HepG2 (cell line): Measurements from ENCODE around the gene SSBP4. TPM values are rescaled to one million over a fixed set of nuclear protein-coding genes. Genes with fewer than 3 reads are reported as not detected.

Experiments used
- ATAC-seq: fragments of 200-7000 bp; cut with Tn5 transposase; 3 replicates; pipeline ENCODE4 v1.9.1; 2020; ENCODE audit warnings: mild to moderate bottlenecking, moderate library complexity
- BruUV-seq: library from RNA; stranded (reverse); fragments of 400-500 nt; replicated peaks from 2 replicates; lab custom pipeline; 2021; lab: Mats Ljungman, UMichigan
- CTCF ChIA-PET: fragments of 300-600 bp; formaldehyde crosslinking; extraction: SDS; loops from one replicate; lab custom pipeline; 2021; ENCODE audit warnings: low total read pairs, inconsistent platforms, low intra/inter-chr PET ratio; lab: Yijun Ruan, JAX
- POLR2A ChIA-PET: fragments of 350-600 bp; sonication (Branson Sonifier 250); formaldehyde crosslinking; loops from one replicate; lab custom pipeline; 2020; ENCODE audit warnings: antibody characterized with exemption, inconsistent platforms; lab: Yijun Ruan, JAX
- DNase-seq: peaks from one replicate; pipeline ENCODE4 v3.0.0-alpha.2; 2015; ENCODE audit warnings: low spot score
- FAIRE-seq: peaks from 3 replicates; lab custom pipeline; 2011; peaks lifted over from hg19 to GRCh38; lab: Jason Lieb, UNC
- H2AFZ ChIP-seq: one replicate; pipeline ENCODE4 v1.6.1; 2011; ENCODE audit warnings: low read length, inconsistent platforms
- H3K27ac ChIP-seq: fragments of 300-600 bp; 3 replicates; pipeline ENCODE4 v1.8.0; 2011; ENCODE audit warnings: mixed run types, mild to moderate bottlenecking, mixed read lengths, low read length, inconsistent platforms; ENCODE audit not compliant: insufficient read depth; ENCODE audit errors: extremely low read length
- H3K27me3 ChIP-seq, 2 experiments: fragments of 200-600 bp in 1 of 2; 2 replicates in 1 of 2; 3 replicates in 1 of 2; pipeline versions ENCODE4 v1.6.0 to v1.8.0; 2011; ENCODE audit warnings: low read length in 2 of 2, mild to moderate bottlenecking in 2 of 2, moderate library complexity in 2 of 2, inconsistent platforms in 1 of 2; ENCODE audit not compliant: insufficient read depth in 2 of 2, control insufficient read depth in 1 of 2
- H3K36me3 ChIP-seq, 2 experiments: fragments of 200-600 bp in 1 of 2; replicated peaks in 1 of 2; 2 replicates in 1 of 2; 3 replicates in 1 of 2; pipeline versions ENCODE4 v1.5.1 to v1.8.0; 2011; ENCODE audit warnings: low read length in 2 of 2, inconsistent platforms in 1 of 2; ENCODE audit not compliant: insufficient read depth in 2 of 2, control insufficient read depth in 1 of 2
- H3K4me1 ChIP-seq: 2 replicates; pipeline ENCODE4 v1.5.1; 2012; ENCODE audit warnings: low read length, inconsistent platforms; ENCODE audit not compliant: insufficient read depth
- H3K4me2 ChIP-seq: 2 replicates; pipeline ENCODE4 v1.6.0; 2011; ENCODE audit warnings: low read depth, low read length, inconsistent platforms
- H3K4me3 ChIP-seq, 3 experiments: fragments of 200-600 bp in 1 of 3; sonication (generic), shearing (Covaris generic) in 1 of 3; replicated peaks in 1 of 3; 2 replicates each; pipeline ENCODE4 v1.5.1; 2011 to 2016; ENCODE audit warnings: low read length in 3 of 3, inconsistent platforms in 2 of 3, low read depth in 2 of 3, mild to moderate bottlenecking in 2 of 3, control low read depth in 1 of 3, mixed read lengths in 1 of 3; ENCODE audit not compliant: insufficient read depth in 1 of 3
- H3K79me2 ChIP-seq: one replicate; pipeline ENCODE4 v1.6.1; 2011; ENCODE audit warnings: low read length, inconsistent platforms; ENCODE audit not compliant: insufficient read depth
- H3K9ac ChIP-seq: 2 replicates; pipeline ENCODE4 v1.6.0; 2011; ENCODE audit warnings: mild to moderate bottlenecking, low read depth, low read length, inconsistent platforms; ENCODE audit not compliant: insufficient read depth
- H3K9me3 ChIP-seq: 2 replicates; pipeline ENCODE4 v1.5.1; 2012; ENCODE audit warnings: mild to moderate bottlenecking, low read length
- H4K20me1 ChIP-seq: 2 replicates; pipeline ENCODE4 v1.6.0; 2011; ENCODE audit warnings: inconsistent platforms, mild to moderate bottlenecking, low read length, moderate library complexity; ENCODE audit not compliant: insufficient read depth
- RBFOX2 ChIP-seq: fragments of 200-400 bp; formaldehyde crosslinking; IDR thresholded peaks from 2 replicates; pipeline ENCODE4 v1.6.1; 2017; ENCODE audit warnings: low read depth, mild to moderate bottlenecking, low read length
- ZBTB40 ChIP-seq, 2 experiments: fragments of 450-650 bp in 1 of 2; sonication (generic) in 1 of 2; formaldehyde crosslinking in 1 of 2; IDR thresholded peaks; 2 replicates each; pipeline versions ENCODE4 v1.6.1 to v1.8.0; 2016 to 2022; ENCODE audit warnings: antibody characterized with exemption in 1 of 2, mild to moderate bottlenecking in 1 of 2, missing genetic modification reagents in 1 of 2
- WGBS: methylation state at CpG from one replicate; pipeline ENCODE4 v1.1.6; 2017; ENCODE audit warnings: low lambda C conversion rate; 5-methylcytosine and 5-hydroxymethylcytosine counted together
- in situ Hi-C: cut with HindIII; loops from 2 replicates; pipeline ENCODE4 v1.10.0; 2017; ENCODE audit warnings: low pct_unique_long_range_greater_than_20kb; ENCODE audit not compliant: extremely low pct_ligation_motif_present
- intact Hi-C: fragments of 100-400 bp; cut with micrococcal nuclease; formaldehyde crosslinking; loops from one replicate; pipeline ENCODE4 v1.10.0; 2022; ENCODE audit not compliant: unreplicated experiment
- polyA plus RNA-seq, 8 experiments: library from polyadenylated mRNA; depleted of rRNA in 3 of 8; stranded (reverse) in 7 of 8; unstranded in 1 of 8; fragments of >200 nt; fragmentation: Illumina TruSeq in 4 of 8; extraction: Trizol in 4 of 8; gene quantifications; 2 replicates each; pipeline versions ENCODE4 v1.2.1 to v1.2.3, GENCODE V29; 2011 to 2016; ENCODE audit warnings: low read depth in 4 of 8, missing spikeins in 1 of 8, mixed read lengths in 1 of 8; ENCODE audit not compliant: insufficient read depth in 1 of 8
- total RNA-seq, 5 experiments: library from RNA; depleted of rRNA; stranded (reverse); fragments of >200 nt; fragmentation: Illumina TruSeq; extraction: Trizol; gene quantifications; 2 replicates each; pipeline ENCODE4 v1.2.3, GENCODE V29; 2016; ENCODE audit warnings: low read depth in 1 of 5

The SSBP4 gene
- total and polyA plus RNA-seq, 2 of the 13 experiments (the other 11 are each of a cell fraction or from before 2014, with no cell fraction given), result 20.8 to 39.5 TPM

- H3K4me2 ChIP-seq, result no peak overlapping the region
- ChIA-PET POLR2A (interaction anchor here (1.2 to 2.2 kb wide), 2 partner anchors 15 to 104 kb away, joined by 3 to 9 read pairs; partner anchors contain the start of gene UBA52), CTCF (no interaction called here)
- no peak overlapping the region for H2AFZ ChIP-seq
- H3K4me3 ChIP-seq, result no peak overlapping the region
- no peak for ATAC-seq
- intact Hi-C loops, result loop anchor here (2.0 to 5.0 kb wide), 3 partner anchors 39 to 209 kb away; partner anchors contain the start of gene REX1BD
- in situ Hi-C loops, result no loop called here
- no TSS peak for BruUV-seq
- peaks cover 27% of the 10 kb centered on the region; the same call in 1 of the 2 replicates for H4K20me1 ChIP-seq
- peaks cover 6 to 18% of the 10 kb centered on the region in 2 experiments; a peak in 4 of 5 replicates for H3K36me3 ChIP-seq
- no peak overlapping the region for H3K9ac ChIP-seq
- DNase-seq, result no peak
- FAIRE-seq, result no peak
- H3K9me3 ChIP-seq, result no peaks in the 10 kb centered on the region
- no peak for TF ChIP-seq ZBTB40 (IDR thresholded peaks at IDR 0.05)
- TF ChIP-seq ZBTB40 (CRISPR knock-in tag; IDR thresholded peaks at IDR 0.05), result peak; percentile 7; the same call in 1 of the 2 replicates
- TF ChIP-seq RBFOX2, result no peak
- 99% methylated on average over 3 of the region's 3 CpGs for WGBS
- peaks cover 66% of the 10 kb centered on the region for H3K4me1 ChIP-seq
- H3K79me2 ChIP-seq, result peaks cover 16% of the 10 kb centered on the region
- H3K27me3 ChIP-seq, result no peaks in the 10 kb centered on the region
- H3K27ac ChIP-seq, result no peak overlapping the region
These were observed 48.8 kb downstream of the SSBP4 start for GRCh38 chr19:18467978-18468377.
